ENCODE data around the gene ANK3. TPM values are rescaled to one million over a fixed set of nuclear protein-coding genes. Genes with fewer than 3 reads are reported as not detected.

The ANK3 gene
- polyA plus RNA-seq, 1 donor (not counting 4 experiments of a cell fraction or from before 2014, with no cell fraction given) = 8.3 TPM

DNA sequence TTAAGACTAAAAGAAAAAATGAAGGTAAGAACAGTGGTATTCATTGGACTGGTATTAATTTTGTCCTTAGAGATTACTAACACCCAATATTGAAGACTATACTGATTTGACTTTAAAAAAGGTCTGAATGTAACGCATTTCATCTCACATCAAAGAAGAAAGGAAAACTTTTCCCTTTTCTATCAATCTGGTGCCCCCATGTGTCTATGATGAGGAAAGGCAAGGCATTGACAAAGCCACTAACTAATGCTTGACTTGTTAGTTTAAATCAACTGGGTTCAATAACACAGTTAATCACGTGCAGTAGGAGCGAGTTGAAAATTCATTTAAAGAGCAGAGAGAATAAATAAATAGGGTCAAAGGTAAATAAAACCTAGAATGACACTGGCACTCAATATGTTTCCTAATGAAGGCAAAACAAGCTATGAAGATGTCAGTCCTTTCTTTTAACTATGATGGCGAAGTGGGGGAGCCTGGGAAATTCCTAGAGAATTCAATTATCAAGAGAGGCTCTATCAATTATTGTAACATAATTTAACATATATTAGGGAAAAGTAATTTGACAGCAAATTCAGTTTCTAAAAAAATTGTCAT, 180.9 kb downstream of the ANK3 start:
- H4K20me1 ChIP-seq (ENCODE audit: control insufficient read depth, extremely low read depth, insufficient read depth, low read length) = no peaks in the 10 kb centered on the region
- H3K9ac ChIP-seq (ENCODE audit: control insufficient read depth, extremely low read depth, insufficient read depth, low read length) = no peak overlapping the region
- H3K4me3 ChIP-seq (ENCODE audit: control insufficient read depth in 2 of 3, extremely low read depth in 1 of 3, insufficient read depth in 2 of 3, low read depth in 1 of 3, low read length in 3 of 3) = no peak overlapping the region
- H3K9me3 ChIP-seq (ENCODE audit: control insufficient read depth, low read depth, low read length) = no peaks in the 10 kb centered on the region
- H3K36me3 ChIP-seq (ENCODE audit: control insufficient read depth in 2 of 2, extremely low read depth in 1 of 2, insufficient read depth in 2 of 2, low read length in 2 of 2) = no peaks in the 10 kb centered on the region
- DNase-seq (ENCODE audit: low read depth, low spot score) (no peak), FAIRE-seq (no peak)
- H3K79me2 ChIP-seq (ENCODE audit: control insufficient read depth, insufficient read depth, low read length) = no peaks in the 10 kb centered on the region
- H3K4me2 ChIP-seq (ENCODE audit: control insufficient read depth, extremely low read depth, insufficient read depth, low read depth, low read length) = no peak overlapping the region
- no peaks in the 10 kb centered on the region for H3K27me3 ChIP-seq (ENCODE audit: control insufficient read depth, extremely low read depth, insufficient read depth, low read length)
- H3K9me1 ChIP-seq (ENCODE audit: control insufficient read depth, extremely low read depth, insufficient read depth, low read length) = no peaks in the 10 kb centered on the region
- H3K4me1 ChIP-seq (ENCODE audit: control insufficient read depth, extremely low read depth, insufficient read depth, low read length) = no peaks in the 10 kb centered on the region
- H3K27ac ChIP-seq (ENCODE audit: control insufficient read depth, insufficient read depth, low read length) = no peak overlapping the region
- H2AFZ ChIP-seq (ENCODE audit: control insufficient read depth, low read length) = no peak overlapping the region
- dilution Hi-C loops (cut with MboI; ENCODE audit: extremely low pct_ligation_motif_present, low sequenced_read_pairs) = loop anchor here (25.0 kb wide), 1 partner anchor 96 kb away; no protein-coding TSS in a partner anchor
- TF ChIP-seq, protein P1, sequence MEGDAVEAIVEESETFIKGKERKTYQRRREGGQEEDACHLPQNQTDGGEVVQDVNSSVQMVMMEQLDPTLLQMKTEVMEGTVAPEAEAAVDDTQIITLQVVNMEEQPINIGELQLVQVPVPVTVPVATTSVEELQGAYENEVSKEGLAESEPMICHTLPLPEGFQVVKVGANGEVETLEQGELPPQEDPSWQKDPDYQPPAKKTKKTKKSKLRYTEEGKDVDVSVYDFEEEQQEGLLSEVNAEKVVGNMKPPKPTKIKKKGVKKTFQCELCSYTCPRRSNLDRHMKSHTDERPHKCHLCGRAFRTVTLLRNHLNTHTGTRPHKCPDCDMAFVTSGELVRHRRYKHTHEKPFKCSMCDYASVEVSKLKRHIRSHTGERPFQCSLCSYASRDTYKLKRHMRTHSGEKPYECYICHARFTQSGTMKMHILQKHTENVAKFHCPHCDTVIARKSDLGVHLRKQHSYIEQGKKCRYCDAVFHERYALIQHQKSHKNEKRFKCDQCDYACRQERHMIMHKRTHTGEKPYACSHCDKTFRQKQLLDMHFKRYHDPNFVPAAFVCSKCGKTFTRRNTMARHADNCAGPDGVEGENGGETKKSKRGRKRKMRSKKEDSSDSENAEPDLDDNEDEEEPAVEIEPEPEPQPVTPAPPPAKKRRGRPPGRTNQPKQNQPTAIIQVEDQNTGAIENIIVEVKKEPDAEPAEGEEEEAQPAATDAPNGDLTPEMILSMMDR (optimal IDR thresholded peaks at IDR 0.05 in 1 of 3, IDR thresholded peaks at IDR 0.05 in 1 of 3, conservative IDR thresholded peaks at IDR 0.05 in 1 of 3; ENCODE audit: extremely low read depth in 1 of 3, insufficient read depth in 2 of 3, low read length in 3 of 3) = peak in 2 of 3 experiments; percentile 56 to 73
- TF ChIP-seq EZH2 (IDR thresholded peaks at IDR 0.05; ENCODE audit: low read length) = no peak

DNA sequence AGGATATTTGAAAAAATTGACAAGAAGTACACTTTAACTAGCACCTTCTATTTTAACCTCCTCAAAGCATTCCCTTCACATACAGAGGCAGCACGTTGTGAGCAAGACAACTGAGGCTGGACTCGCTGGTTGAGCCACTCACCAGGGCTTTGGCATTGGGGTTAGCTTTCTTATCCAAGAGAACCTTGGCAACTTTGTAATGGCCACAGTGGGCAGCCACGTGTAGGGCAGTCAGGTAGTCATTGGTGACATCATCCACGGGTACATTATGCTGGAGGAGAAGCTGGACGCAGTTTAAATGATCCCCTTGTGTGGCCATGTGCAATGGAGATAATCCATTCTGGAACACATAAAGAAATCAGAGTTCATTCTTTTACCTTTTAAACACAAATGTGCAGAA, 181.8 kb downstream of the ANK3 start:
- no peaks in the 10 kb centered on the region for H4K20me1 ChIP-seq (ENCODE audit: control insufficient read depth, extremely low read depth, insufficient read depth, low read length)
- TF ChIP-seq, protein P1 (optimal IDR thresholded peaks at IDR 0.05 in 1 of 3, IDR thresholded peaks at IDR 0.05 in 1 of 3, conservative IDR thresholded peaks at IDR 0.05 in 1 of 3; ENCODE audit: extremely low read depth in 1 of 3, insufficient read depth in 2 of 3, low read length in 3 of 3) = no peak
- no peak for TF ChIP-seq EZH2 (IDR thresholded peaks at IDR 0.05; ENCODE audit: low read length)
- no peak overlapping the region for H3K27ac ChIP-seq (ENCODE audit: control insufficient read depth, insufficient read depth, low read length)
- H2AFZ ChIP-seq (ENCODE audit: control insufficient read depth, low read length) = no peak overlapping the region
- no peaks in the 10 kb centered on the region for H3K9me3 ChIP-seq (ENCODE audit: control insufficient read depth, low read depth, low read length)
- no peak for DNase-seq (ENCODE audit: low read depth, low spot score)
- H3K4me3 ChIP-seq (ENCODE audit: control insufficient read depth in 2 of 3, extremely low read depth in 1 of 3, insufficient read depth in 2 of 3, low read depth in 1 of 3, low read length in 3 of 3) = no peak overlapping the region
- no peaks in the 10 kb centered on the region for H3K4me1 ChIP-seq (ENCODE audit: control insufficient read depth, extremely low read depth, insufficient read depth, low read length)
- dilution Hi-C loops (cut with MboI; ENCODE audit: extremely low pct_ligation_motif_present, low sequenced_read_pairs) = loop anchor here (25.0 kb wide), 1 partner anchor 96 kb away; no protein-coding TSS in a partner anchor
- no peaks in the 10 kb centered on the region for H3K79me2 ChIP-seq (ENCODE audit: control insufficient read depth, insufficient read depth, low read length)
- H3K27me3 ChIP-seq (ENCODE audit: control insufficient read depth, extremely low read depth, insufficient read depth, low read length) = no peaks in the 10 kb centered on the region
- H3K4me2 ChIP-seq (ENCODE audit: control insufficient read depth, extremely low read depth, insufficient read depth, low read depth, low read length) = no peak overlapping the region
- FAIRE-seq = no peak
- H3K9me1 ChIP-seq (ENCODE audit: control insufficient read depth, extremely low read depth, insufficient read depth, low read length) = no peaks in the 10 kb centered on the region
- no peaks in the 10 kb centered on the region for H3K36me3 ChIP-seq (ENCODE audit: control insufficient read depth in 2 of 2, extremely low read depth in 1 of 2, insufficient read depth in 2 of 2, low read length in 2 of 2)
- no peak overlapping the region for H3K9ac ChIP-seq (ENCODE audit: control insufficient read depth, extremely low read depth, insufficient read depth, low read length)

Data from keratinocyte (primary cell).